DND-41 (cell line): ENCODE data around the gene C1orf105.

Experiments
- ATAC-seq: fragments of 200-7000 bp; cut with Tn5 transposase; 3 replicates; pipeline ENCODE4 v1.9.1; 2021; ENCODE audit warnings: low read depth; ENCODE audit not compliant: insufficient read depth
- DNase-seq: peaks from one replicate; pipeline ENCODE4 v3.0.0-alpha.2; 2020
- H2AFZ ChIP-seq: 2 replicates; pipeline ENCODE4 v1.6.0; 2012; ENCODE audit warnings: low read depth, low read length
- H3K27ac ChIP-seq: 2 replicates; pipeline ENCODE4 v1.5.1; 2012; ENCODE audit warnings: low read length, inconsistent platforms
- H3K27me3 ChIP-seq: fragments of 200-600 bp; sonication (generic); 2 replicates; pipeline ENCODE4 v1.6.0; 2012; ENCODE audit warnings: low read length, mild to moderate bottlenecking, inconsistent platforms; ENCODE audit not compliant: insufficient read depth, poor library complexity
- H3K36me3 ChIP-seq: 2 replicates; pipeline ENCODE4 v1.5.1; 2012; ENCODE audit warnings: low read length, inconsistent platforms; ENCODE audit not compliant: insufficient read depth
- H3K4me1 ChIP-seq: 2 replicates; pipeline ENCODE4 v1.5.1; 2012; ENCODE audit warnings: mild to moderate bottlenecking, low read length; ENCODE audit not compliant: insufficient read depth
- H3K4me2 ChIP-seq: 2 replicates; pipeline ENCODE4 v1.6.0; 2012; ENCODE audit warnings: mild to moderate bottlenecking, moderate library complexity, low read length, inconsistent platforms; ENCODE audit not compliant: insufficient read depth
- H3K4me3 ChIP-seq, 2 experiments: fragments of 200-600 bp in 1 of 2; shearing (Covaris generic) in 1 of 2; 2 replicates each; pipeline ENCODE4 v1.5.1; 2012 to 2016; ENCODE audit warnings: inconsistent platforms in 2 of 2, low read length in 2 of 2, mild to moderate bottlenecking in 2 of 2, low read depth in 1 of 2, moderate library complexity in 1 of 2
- H3K79me2 ChIP-seq: 2 replicates; pipeline ENCODE4 v1.6.0; 2012; ENCODE audit warnings: low read length, inconsistent platforms; ENCODE audit not compliant: insufficient read depth
- H3K9ac ChIP-seq: 2 replicates; pipeline ENCODE4 v1.6.0; 2012; ENCODE audit warnings: low read depth, mild to moderate bottlenecking, inconsistent platforms, low read length, moderate library complexity
- H3K9me3 ChIP-seq: 2 replicates; pipeline ENCODE4 v1.5.1; 2012; ENCODE audit warnings: low read length, moderate library complexity, mild to moderate bottlenecking, inconsistent platforms; ENCODE audit not compliant: insufficient read depth, severe bottlenecking
- H4K20me1 ChIP-seq: 2 replicates; pipeline ENCODE4 v1.6.0; 2012; ENCODE audit warnings: low read length; ENCODE audit not compliant: insufficient read depth
- CTCF ChIP-seq: IDR thresholded peaks from 2 replicates; pipeline ENCODE4 v1.5.1; 2012; ENCODE audit warnings: borderline replicate concordance, low read length, moderate library complexity, mild to moderate bottlenecking; ENCODE audit not compliant: poor library complexity, severe bottlenecking; ENCODE audit errors: extremely low read depth
- EZH2 ChIP-seq: IDR thresholded peaks from 3 replicates; pipeline ENCODE4 v1.6.1; 2012; ENCODE audit warnings: borderline replicate concordance, low read depth, mild to moderate bottlenecking, moderate library complexity, low read length, inconsistent platforms; ENCODE audit not compliant: severe bottlenecking

C1orf105 gene

GRCh38 chr1:172500207-172500606 is 79.7 kb downstream of the C1orf105 start:
- TF ChIP-seq EZH2, result no peak
- no peak for TF ChIP-seq CTCF
- H3K27ac ChIP-seq, result no peak overlapping the region
- no peak overlapping the region for H3K4me2 ChIP-seq
- H3K79me2 ChIP-seq, result no peaks in the 10 kb centered on the region
- no peaks in the 10 kb centered on the region for H4K20me1 ChIP-seq
- no peaks in the 10 kb centered on the region for H3K27me3 ChIP-seq
- H3K36me3 ChIP-seq, result no peaks in the 10 kb centered on the region
- no peak for ATAC-seq
- H2AFZ ChIP-seq, result no peak overlapping the region
- H3K9me3 ChIP-seq, result no peaks in the 10 kb centered on the region
- no peaks in the 10 kb centered on the region for H3K4me1 ChIP-seq
- H3K4me3 ChIP-seq, result no peak overlapping the region
- DNase-seq, result no peak
- H3K9ac ChIP-seq, result no peak overlapping the region

- Histone ChIP-seq H3K27ac (no peak overlapping the region), H3K4me1 (no peaks in the 10 kb centered on the region), H3K9ac (no peak overlapping the region), H3K79me2 (no peaks in the 10 kb centered on the region), H3K27me3 (no peaks in the 10 kb centered on the region), H2AFZ (no peak overlapping the region), H3K4me3 (no peak overlapping the region), H3K36me3 (no peaks in the 10 kb centered on the region), H3K9me3 (no peaks in the 10 kb centered on the region), H3K4me2 (no peak overlapping the region), H4K20me1 (no peaks in the 10 kb centered on the region)
- TF ChIP-seq CTCF, result no peak
- TF ChIP-seq EZH2, result no peak
- DNase-seq, result no peak
- no peak for ATAC-seq
These were observed 87.3 kb downstream of the C1orf105 start for GRCh38 chr1:172507741-172508140.

GRCh38 chr1:172510479-172510878 is 90.0 kb downstream of the C1orf105 start:
- TF ChIP-seq CTCF, result no peak
- TF ChIP-seq EZH2, result no peak
- no peak overlapping the region for H3K9ac ChIP-seq

GRCh38 chr1:172512591-172512990 is 92.1 kb downstream of the C1orf105 start:
- no peaks in the 10 kb centered on the region for H3K79me2 ChIP-seq
- no peaks in the 10 kb centered on the region for H3K27me3 ChIP-seq
- H4K20me1 ChIP-seq, result no peaks in the 10 kb centered on the region
- no peak for TF ChIP-seq CTCF
- TF ChIP-seq EZH2, result no peak
- no peak for ATAC-seq
- H3K9me3 ChIP-seq, result peaks cover 4% of the 10 kb centered on the region
- no peak overlapping the region for H2AFZ ChIP-seq
- H3K4me2 ChIP-seq, result no peak overlapping the region
- no peaks in the 10 kb centered on the region for H3K36me3 ChIP-seq
- H3K4me1 ChIP-seq, result no peaks in the 10 kb centered on the region
- DNase-seq, result no peak
- H3K27ac ChIP-seq, result no peak overlapping the region
- H3K4me3 ChIP-seq, result no peak overlapping the region
- no peak overlapping the region for H3K9ac ChIP-seq

More at GRCh38 chr1:172510479-172510878, 90.0 kb downstream of the C1orf105 start:
- Histone ChIP-seq H4K20me1 (no peaks in the 10 kb centered on the region), H3K36me3 (no peaks in the 10 kb centered on the region), H3K9me3 (peaks cover 4% of the 10 kb centered on the region), H3K79me2 (no peaks in the 10 kb centered on the region), H3K4me2 (no peak overlapping the region), H2AFZ (no peak overlapping the region), H3K27ac (no peak overlapping the region), H3K4me1 (no peaks in the 10 kb centered on the region), H3K27me3 (no peaks in the 10 kb centered on the region), H3K4me3 (no peak overlapping the region)
- no peak for DNase-seq
- no peak for ATAC-seq
